Peyer's patch (tissue), 4 donors: ENCODE data around the gene IMMP2L. TPM values are rescaled to one million over a fixed set of nuclear protein-coding genes. Genes with fewer than 3 reads are reported as not detected.

Experiments used
- DNase-seq, 3 donors: peaks; one replicate each; pipeline ENCODE4 v3.0.0-alpha.2; 2017 to 2019
- H3K27ac ChIP-seq, 4 donors: fragments of 200-600 bp; sonication (generic); one replicate each; pipeline ENCODE4 v1.5.1; 2016 to 2019
- H3K27me3 ChIP-seq, 2 donors: fragments of 200-600 bp; sonication (generic); one replicate each; pipeline ENCODE4 v1.5.1; 2019
- H3K36me3 ChIP-seq, 3 donors: fragments of 200-600 bp; sonication (generic); one replicate each; pipeline ENCODE4 v1.5.1; 2016 to 2019
- H3K4me1 ChIP-seq, 4 donors: fragments of 200-600 bp; sonication (generic); one replicate each; pipeline ENCODE4 v1.5.1; 2016 to 2019
- H3K4me3 ChIP-seq, 4 donors: fragments of 200-600 bp; sonication (generic); 1 replicate in 3 of 4; 2 replicates in 1 of 4; pipeline ENCODE4 v1.5.1; 2016 to 2019; ENCODE audit warnings: mild to moderate bottlenecking in 1 of 4
- H3K9me3 ChIP-seq, 4 donors: fragments of 200-600 bp; sonication (generic); one replicate each; pipeline ENCODE4 v1.5.1; 2016 to 2019; ENCODE audit warnings: mild to moderate bottlenecking in 1 of 4
- CTCF ChIP-seq, 6 experiments: fragments of 450-650 bp in 4 of 6; fragments of 200-600 bp in 2 of 6; sonication (generic) in 1 of 6; IDR thresholded peaks; one replicate each; pipeline ENCODE4 v1.5.1; 2017 to 2019; ENCODE audit warnings: antibody characterized with exemption in 6 of 6, mild to moderate bottlenecking in 3 of 6, moderate library complexity in 1 of 6
- POLR2A ChIP-seq, 2 donors: fragments of 450-650 bp; IDR thresholded peaks; one replicate each; pipeline ENCODE4 v1.5.1; 2017; ENCODE audit warnings: antibody characterized with exemption in 2 of 2, mild to moderate bottlenecking in 2 of 2, moderate library complexity in 2 of 2
- total RNA-seq, 4 donors: library from RNA; depleted of rRNA; stranded (reverse); fragments of >200 nt; gene quantifications; one replicate each; pipeline ENCODE4 v1.1.0, GENCODE V29; 2016

Gene IMMP2L
- total RNA-seq, 4 donors from 2014 or later: 5.1 to 16.5 (median 10.9) TPM

DNA sequence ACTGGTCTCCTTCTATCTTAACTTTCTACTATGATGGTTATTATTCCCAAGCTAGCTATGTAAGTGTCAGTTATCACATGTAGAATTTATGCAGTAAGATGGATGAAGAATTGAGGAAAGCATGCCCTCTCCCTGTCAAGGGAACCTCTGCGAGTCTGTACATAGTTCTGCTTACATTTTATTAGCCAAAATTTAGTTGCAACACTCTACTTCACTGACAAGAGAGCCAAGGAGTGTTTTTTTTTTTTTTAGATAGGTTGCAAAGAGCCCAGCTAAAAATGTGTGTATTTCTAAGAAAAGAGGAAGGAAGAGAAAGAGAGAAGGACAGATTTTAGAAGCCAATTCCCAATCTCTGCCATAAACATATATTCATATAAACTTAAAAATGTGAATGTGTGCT, 829.1 kb downstream of the IMMP2L start:
- no peak for DNase-seq
- Histone ChIP-seq H3K27ac (no peak overlapping the region), H3K4me1 (no peaks in the 10 kb centered on the region), H3K27me3 (no peaks in the 10 kb centered on the region), H3K4me3 (no peak overlapping the region), H3K9me3 (no peaks in the 10 kb centered on the region), H3K36me3 (no peaks in the 10 kb centered on the region)
- TF ChIP-seq CTCF (IDR thresholded peaks at IDR 0.05) (no peak), POLR2A (IDR thresholded peaks at IDR 0.05) (no peak)

GRCh38 chr7:110724811-110725210, 837.5 kb downstream of the IMMP2L start:
- no peaks in the 10 kb centered on the region for H3K9me3 ChIP-seq
- TF ChIP-seq POLR2A (IDR thresholded peaks at IDR 0.05) (no peak), CTCF (IDR thresholded peaks at IDR 0.05) (no peak)
- H3K4me1 ChIP-seq: no peaks in the 10 kb centered on the region
- no peak overlapping the region for H3K4me3 ChIP-seq
- H3K36me3 ChIP-seq: no peaks in the 10 kb centered on the region
- H3K27me3 ChIP-seq: no peaks in the 10 kb centered on the region
- DNase-seq: no peak
- no peak overlapping the region for H3K27ac ChIP-seq

DNA sequence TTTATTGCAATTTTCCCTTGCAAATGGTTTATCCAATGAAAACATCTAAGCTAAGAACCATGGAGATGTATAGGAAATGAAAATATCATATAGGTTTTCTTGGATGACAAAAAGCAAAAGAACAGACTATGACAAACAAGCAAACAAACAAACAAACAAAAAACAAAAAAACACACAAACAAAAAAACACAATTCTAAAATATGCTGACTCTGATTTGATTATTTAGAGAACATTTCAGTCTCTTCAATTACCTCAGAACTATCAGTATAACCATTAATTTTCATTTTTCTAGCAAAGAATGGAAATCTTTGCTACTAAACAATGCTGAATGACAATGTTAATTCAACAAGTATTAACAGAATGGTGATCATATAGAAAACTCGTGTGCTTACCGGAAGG, 840.9 kb downstream of the IMMP2L start:
- no peaks in the 10 kb centered on the region for H3K36me3 ChIP-seq
- no peaks in the 10 kb centered on the region for H3K27me3 ChIP-seq
- no peaks in the 10 kb centered on the region for H3K9me3 ChIP-seq
- H3K4me3 ChIP-seq: no peak overlapping the region
- TF ChIP-seq POLR2A (IDR thresholded peaks at IDR 0.05) (no peak), CTCF (IDR thresholded peaks at IDR 0.05) (no peak)
- no peak for DNase-seq
- no peaks in the 10 kb centered on the region for H3K4me1 ChIP-seq
- no peak overlapping the region for H3K27ac ChIP-seq

GRCh38 chr7:110720626-110721025, 841.7 kb downstream of the IMMP2L start:
- H3K9me3 ChIP-seq: no peaks in the 10 kb centered on the region
- H3K27ac ChIP-seq: no peak overlapping the region
- no peak for DNase-seq

GRCh38 chr7:110719741-110720140, 842.6 kb downstream of the IMMP2L start:
- Histone ChIP-seq H3K4me1 (no peaks in the 10 kb centered on the region), H3K27me3 (no peaks in the 10 kb centered on the region), H3K36me3 (no peaks in the 10 kb centered on the region), H3K9me3 (no peaks in the 10 kb centered on the region), H3K27ac (no peak overlapping the region), H3K4me3 (no peak overlapping the region)
- no peak for DNase-seq
- TF ChIP-seq POLR2A (IDR thresholded peaks at IDR 0.05) (no peak), CTCF (IDR thresholded peaks at IDR 0.05) (no peak)

More at GRCh38 chr7:110720626-110721025, 841.7 kb downstream of the IMMP2L start:
- no peak overlapping the region for H3K4me3 ChIP-seq
- H3K4me1 ChIP-seq: no peaks in the 10 kb centered on the region
- no peaks in the 10 kb centered on the region for H3K27me3 ChIP-seq
- H3K36me3 ChIP-seq: no peaks in the 10 kb centered on the region
- TF ChIP-seq POLR2A (IDR thresholded peaks at IDR 0.05) (no peak), CTCF (IDR thresholded peaks at IDR 0.05) (no peak)
